Heart left ventricle (tissue), 13 donors: ENCODE results near the gene SH3YL1.

ENCODE experiments used
- CTCF ChIP-seq, 12 donors: fragments of 200-600 bp; sonication (generic) in 4 of 12; IDR thresholded peaks; one replicate each; pipeline versions ENCODE4 v1.5.0 to v1.8.0; 2018 to 2022; ENCODE audit warnings: antibody characterized with exemption in 12 of 12, mild to moderate bottlenecking in 5 of 12
- POLR2A ChIP-seq, 2 donors: fragments of 450-650 bp; IDR thresholded peaks; one replicate each; pipeline ENCODE4 v1.6.1; 2017; ENCODE audit warnings: antibody characterized with exemption in 2 of 2, mild to moderate bottlenecking in 2 of 2, moderate library complexity in 2 of 2
- donor health status: ischemic (EF 13 %, LVEDD 7.1; RV severe dilation, severe dysfunction).
- donor health status: DM: no; HTN: yes; CAD: no.
- donor health status: DM: no; HTN: no; CAD: no.
- donor health status: ischemic (EF 25% LVEDD 6.9; RV normal size, moderate dysfunction).
- donor health status: ischemic (EF 25% LVEDD 5.7; RV mildly dilated, moderate dysfunction).
- donor health status: ischemic (EF 35%, LVEDD 5.7; RV mildly dilated, moderate dysfunction).
- donor health status: nonischemic (EF 11% LVEDD 7.7; RV severe dilation, severe dysfunction).
- donor health status: DM: yes; HTN: yes; CAD: no.
- donor health status: PGD.
- donor health status: ischemic (EF 29% LVEDD 5.4; RV normal size, mild dysfunction).
- donor health status: nonischemic (EF 23%, LVEDD 6.1; RV moderate dilation, normal function).

- TF ChIP-seq CTCF (IDR thresholded peaks at IDR 0.05) (no peak), POLR2A (IDR thresholded peaks at IDR 0.05) (no peak)
Measured at GRCh38 chr2:278927-279320, 15.1 kb upstream of the SH3YL1 start.
